Spleen (tissue), 7 donors: ENCODE results near the gene RAB3A.

ENCODE experiments used
- CTCF ChIP-seq, 11 experiments: fragments of 200-600 bp in 7 of 11; fragments of 450-650 bp in 4 of 11; sonication (generic) in 4 of 11; IDR thresholded peaks in 8 of 11; conservative IDR thresholded peaks in 3 of 11; 1 replicate in 7 of 11; 2 replicates in 4 of 11; pipeline versions ENCODE4 v1.4.0 to v1.8.0; 2016 to 2021; ENCODE audit warnings: antibody characterized with exemption in 11 of 11, inconsistent platforms in 4 of 11, mild to moderate bottlenecking in 1 of 11
- POLR2A ChIP-seq, 3 donors: fragments of 450-650 bp; IDR thresholded peaks; one replicate each; pipeline ENCODE4 v1.5.1; 2017; ENCODE audit warnings: antibody characterized with exemption in 3 of 3, mild to moderate bottlenecking in 1 of 3
- donor health status: DM: no; HTN: no; CAD: no; lungs with moderate emphysema.
- donor health status: DM: no; HTN: no; CAD: no.
- donor health status: DM: no; HTN: no; CAD: no.

- TF ChIP-seq CTCF (IDR thresholded peaks at IDR 0.05 in 8 of 11, conservative IDR thresholded peaks at IDR 0.05 in 3 of 11) (no peak), POLR2A (IDR thresholded peaks at IDR 0.05) (no peak)
Observed at GRCh38 chr19:18197306-18197705, 6.5 kb downstream of the RAB3A start.
